ENCODE results near the gene MRPL58.

DNA sequence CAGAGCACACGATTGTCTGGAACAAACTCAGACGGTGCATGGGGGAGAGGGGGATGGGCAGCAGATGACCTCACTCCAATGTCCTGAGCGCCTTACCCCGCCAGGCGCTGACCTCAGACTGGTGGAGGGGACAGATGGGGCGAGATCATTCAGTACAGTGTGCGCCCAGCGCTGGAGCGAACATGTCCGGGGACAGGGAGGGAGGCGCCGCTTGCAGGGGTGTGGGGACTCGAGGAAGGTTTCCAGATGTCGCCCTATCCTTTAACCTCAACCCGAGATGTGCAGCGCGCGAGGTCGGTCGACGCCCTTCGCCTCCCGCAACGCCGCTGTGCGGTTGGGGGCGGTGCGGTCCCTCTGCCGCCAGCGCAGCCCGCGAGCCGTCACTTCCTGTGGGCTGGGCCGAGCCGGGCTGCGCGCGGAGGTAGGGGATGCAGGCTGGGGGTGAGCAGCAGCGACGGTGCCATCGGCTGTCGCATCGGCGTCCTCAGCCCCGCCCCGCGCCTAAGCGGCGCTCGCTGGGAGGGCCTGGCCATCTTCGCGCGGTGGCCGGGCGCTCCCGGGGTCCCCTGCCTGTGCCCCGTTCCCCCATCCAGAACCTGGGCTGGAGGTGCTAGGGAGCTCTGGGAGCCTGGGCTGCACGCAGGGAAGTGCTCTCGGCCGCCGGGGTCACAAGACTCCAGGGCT lies 30.3 kb upstream of the MRPL58 start:
- TF ChIP-seq, protein P1, sequence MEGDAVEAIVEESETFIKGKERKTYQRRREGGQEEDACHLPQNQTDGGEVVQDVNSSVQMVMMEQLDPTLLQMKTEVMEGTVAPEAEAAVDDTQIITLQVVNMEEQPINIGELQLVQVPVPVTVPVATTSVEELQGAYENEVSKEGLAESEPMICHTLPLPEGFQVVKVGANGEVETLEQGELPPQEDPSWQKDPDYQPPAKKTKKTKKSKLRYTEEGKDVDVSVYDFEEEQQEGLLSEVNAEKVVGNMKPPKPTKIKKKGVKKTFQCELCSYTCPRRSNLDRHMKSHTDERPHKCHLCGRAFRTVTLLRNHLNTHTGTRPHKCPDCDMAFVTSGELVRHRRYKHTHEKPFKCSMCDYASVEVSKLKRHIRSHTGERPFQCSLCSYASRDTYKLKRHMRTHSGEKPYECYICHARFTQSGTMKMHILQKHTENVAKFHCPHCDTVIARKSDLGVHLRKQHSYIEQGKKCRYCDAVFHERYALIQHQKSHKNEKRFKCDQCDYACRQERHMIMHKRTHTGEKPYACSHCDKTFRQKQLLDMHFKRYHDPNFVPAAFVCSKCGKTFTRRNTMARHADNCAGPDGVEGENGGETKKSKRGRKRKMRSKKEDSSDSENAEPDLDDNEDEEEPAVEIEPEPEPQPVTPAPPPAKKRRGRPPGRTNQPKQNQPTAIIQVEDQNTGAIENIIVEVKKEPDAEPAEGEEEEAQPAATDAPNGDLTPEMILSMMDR (conservative IDR thresholded peaks at IDR 0.05; ENCODE audit: low read length) = peak; percentile 25; the same call in 1 of the 2 replicates
- TF ChIP-seq EZH2phosphoT487 (IDR thresholded peaks at IDR 0.05; ENCODE audit: borderline replicate concordance, low read depth, low read length) = no peak

Data from OCI-LY7 (cell line).